Stimulated activated CD8-positive, alpha-beta memory T cell treated with anti-CD3 and anti-CD28 coated beads, Interleukin-4, amount 100 ng/mL, for 24 hours (primary cell): Measurements from ENCODE around the gene KAT6B.
"Not testable (repeated sequence)": the region's sequence is repeated elsewhere in the genome, so short reads cannot be mapped to it uniquely, and the experiment has no call there.

Experiments used
- DNase-seq: peaks from one replicate; pipeline ENCODE4 v3.0.0-alpha.2; 2020; ENCODE audit warnings: low read depth

Gene KAT6B

GRCh38 chr10:74826142-74827044, at the start of gene KAT6B:
KAT6B (plus strand) TSS chr10:74826600; CDS start chr10:74842858, 16,258 bp downstream.
- peak; percentile 100 for DNase-seq

- DNase-seq = no peak
These were observed 47.8 kb upstream of the KAT6B start for GRCh38 chr10:74778436-74779094.

- DNase-seq = not testable (repeated sequence)
These were observed 44.5 kb upstream of the KAT6B start for GRCh38 chr10:74781870-74782269.

- no peak for DNase-seq
These were observed 41.9 kb upstream of the KAT6B start for GRCh38 chr10:74784462-74784861.

- DNase-seq = no peak
These were observed 40.3 kb upstream of the KAT6B start for GRCh38 chr10:74786126-74786525.

GRCh38 chr10:74787457-74787856, 38.9 kb upstream of the KAT6B start:
- DNase-seq = no peak

- not testable (repeated sequence) for DNase-seq
These were observed 34.4 kb upstream of the KAT6B start for GRCh38 chr10:74791979-74792378.

GRCh38 chr10:74792726-74793125, 33.7 kb upstream of the KAT6B start:
- DNase-seq = no peak

- DNase-seq = not testable (repeated sequence)
These were observed 33.2 kb upstream of the KAT6B start for GRCh38 chr10:74793240-74793639.

- DNase-seq = no peak
These were observed 31.9 kb upstream of the KAT6B start for GRCh38 chr10:74794531-74794930.

- no peak for DNase-seq
These were observed 28.9 kb upstream of the KAT6B start for GRCh38 chr10:74797550-74797949.

GRCh38 chr10:74799721-74800221, 26.6 kb upstream of the KAT6B start:
- no peak for DNase-seq

- DNase-seq = no peak
These were observed 25.0 kb upstream of the KAT6B start for GRCh38 chr10:74801447-74801846.

GRCh38 chr10:74808501-74808900, 17.9 kb upstream of the KAT6B start:
- no peak for DNase-seq

GRCh38 chr10:74810087-74810486, 16.3 kb upstream of the KAT6B start:
- DNase-seq = no peak

GRCh38 chr10:74813381-74814259, 12.8 kb upstream of the KAT6B start:
- no peak for DNase-seq

GRCh38 chr10:74814797-74815196, 11.6 kb upstream of the KAT6B start:
- DNase-seq = no peak

- DNase-seq = no peak
These were observed 9.4 kb upstream of the KAT6B start for GRCh38 chr10:74816824-74817498.

- no peak for DNase-seq
These were observed 4.9 kb upstream of the KAT6B start for GRCh38 chr10:74821501-74821900.

- DNase-seq = no peak
These were observed 4.3 kb upstream of the KAT6B start for GRCh38 chr10:74822101-74822500.

GRCh38 chr10:74822521-74823089, 3.8 kb upstream of the KAT6B start:
- DNase-seq = no peak
